Glutamatergic neuron (in vitro differentiated cells): Measurements from ENCODE around the gene NCF2. TPM values are rescaled to one million over a fixed set of nuclear protein-coding genes. Genes with fewer than 3 reads are reported as not detected.

Source experiments
- DNase-seq: peaks from one replicate; pipeline ENCODE4 v3.0.0; 2022
- H3K27ac Mint-ChIP-seq: one replicate; pipeline ENCODE4 v1.8.0; 2020; ENCODE audit warnings: mild to moderate bottlenecking, mixed read lengths, inconsistent platforms; ENCODE audit not compliant: unreplicated experiment
- H3K27me3 Mint-ChIP-seq: one replicate; pipeline ENCODE4 v1.8.0; 2020; ENCODE audit warnings: mild to moderate bottlenecking, moderate library complexity, mixed read lengths, inconsistent platforms; ENCODE audit not compliant: unreplicated experiment
- H3K36me3 Mint-ChIP-seq: one replicate; pipeline ENCODE4 v1.8.0; 2020; ENCODE audit warnings: mild to moderate bottlenecking, mixed read lengths, inconsistent platforms; ENCODE audit not compliant: unreplicated experiment
- H3K4me1 Mint-ChIP-seq: one replicate; pipeline ENCODE4 v1.8.0; 2020; ENCODE audit warnings: mild to moderate bottlenecking, low read depth, mixed read lengths, inconsistent platforms; ENCODE audit not compliant: unreplicated experiment
- H3K4me3 Mint-ChIP-seq: one replicate; pipeline ENCODE4 v1.8.0; 2020; ENCODE audit warnings: mild to moderate bottlenecking, mixed read lengths, inconsistent platforms; ENCODE audit not compliant: unreplicated experiment
- H3K9me3 Mint-ChIP-seq: one replicate; pipeline ENCODE4 v1.8.0; 2020; ENCODE audit warnings: mild to moderate bottlenecking, moderate library complexity, mixed read lengths, inconsistent platforms; ENCODE audit not compliant: unreplicated experiment
- long read RNA-seq: library from polyadenylated mRNA; unstranded; transcript quantifications from one replicate; pipeline ENCODE4 v2.0.0, GENCODE V29; 2020; ENCODE audit not compliant: unreplicated experiment
- total RNA-seq: library from RNA; stranded (reverse); fragmentation: NEBNext Ultra II Directional; extraction: Animal tissue kit (Norgen Biotek cat#: 25700); gene quantifications from one replicate; pipeline ENCODE4 v1.2.1, GENCODE V29; 2021; ENCODE audit not compliant: unreplicated experiment
- TF ChIP-seq, protein P1 (sequence below): fragments of 200-600 bp; sonication (generic); IDR thresholded peaks from one replicate; pipeline ENCODE4 v1.5.0; 2021; ENCODE audit not compliant: partially characterized antibody, unreplicated experiment

Gene NCF2
- not detected for total RNA-seq
- long read RNA-seq: 0 reads

GRCh38 chr1:183590244-183591191 is at the start of gene NCF2:
TSS of gene NCF2 (minus strand) at chr1:183590459. CDS start at chr1:183590329, 130 bp downstream.
- DNase-seq: no peak
- TF ChIP-seq, protein P1, sequence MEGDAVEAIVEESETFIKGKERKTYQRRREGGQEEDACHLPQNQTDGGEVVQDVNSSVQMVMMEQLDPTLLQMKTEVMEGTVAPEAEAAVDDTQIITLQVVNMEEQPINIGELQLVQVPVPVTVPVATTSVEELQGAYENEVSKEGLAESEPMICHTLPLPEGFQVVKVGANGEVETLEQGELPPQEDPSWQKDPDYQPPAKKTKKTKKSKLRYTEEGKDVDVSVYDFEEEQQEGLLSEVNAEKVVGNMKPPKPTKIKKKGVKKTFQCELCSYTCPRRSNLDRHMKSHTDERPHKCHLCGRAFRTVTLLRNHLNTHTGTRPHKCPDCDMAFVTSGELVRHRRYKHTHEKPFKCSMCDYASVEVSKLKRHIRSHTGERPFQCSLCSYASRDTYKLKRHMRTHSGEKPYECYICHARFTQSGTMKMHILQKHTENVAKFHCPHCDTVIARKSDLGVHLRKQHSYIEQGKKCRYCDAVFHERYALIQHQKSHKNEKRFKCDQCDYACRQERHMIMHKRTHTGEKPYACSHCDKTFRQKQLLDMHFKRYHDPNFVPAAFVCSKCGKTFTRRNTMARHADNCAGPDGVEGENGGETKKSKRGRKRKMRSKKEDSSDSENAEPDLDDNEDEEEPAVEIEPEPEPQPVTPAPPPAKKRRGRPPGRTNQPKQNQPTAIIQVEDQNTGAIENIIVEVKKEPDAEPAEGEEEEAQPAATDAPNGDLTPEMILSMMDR: no peak
- Mint-ChIP-seq H3K9me3 (no peaks in the 10 kb centered on the region), H3K27ac (no peak within 1 kb of the TSS), H3K36me3 (no peaks in the 10 kb centered on the region), H3K27me3 (peaks cover 2% of the 10 kb centered on the region), H3K4me1 (peaks cover 11% of the 10 kb centered on the region), H3K4me3 (no peak within 1 kb of the TSS)

- Mint-ChIP-seq H3K4me3 (no peak overlapping the region), H3K27ac (no peak overlapping the region), H3K4me1 (peaks cover 8% of the 10 kb centered on the region), H3K9me3 (peaks cover 6% of the 10 kb centered on the region), H3K27me3 (peaks cover 2% of the 10 kb centered on the region), H3K36me3 (no peaks in the 10 kb centered on the region)
- TF ChIP-seq, protein P1: no peak
- no peak for DNase-seq
These were observed 48.6 kb upstream of the NCF2 start for GRCh38 chr1:183638649-183639387.

GRCh38 chr1:183636783-183637182 is 46.5 kb upstream of the NCF2 start:
- peak overlapping the region; percentile 100 for H3K4me3 Mint-ChIP-seq
- H3K4me1 Mint-ChIP-seq: peaks cover 20% of the 10 kb centered on the region
- H3K27me3 Mint-ChIP-seq: peaks cover 2% of the 10 kb centered on the region
- H3K36me3 Mint-ChIP-seq: no peaks in the 10 kb centered on the region
- peaks cover 6% of the 10 kb centered on the region for H3K9me3 Mint-ChIP-seq
- no peak overlapping the region for H3K27ac Mint-ChIP-seq
- TF ChIP-seq, protein P1: no peak
- DNase-seq: no peak

- Mint-ChIP-seq H3K36me3 (no peaks in the 10 kb centered on the region), H3K9me3 (peaks cover 6% of the 10 kb centered on the region), H3K27ac (peak overlapping the region; percentile 97), H3K27me3 (peaks cover 2% of the 10 kb centered on the region), H3K4me1 (peaks cover 20% of the 10 kb centered on the region), H3K4me3 (peak overlapping the region; percentile 100)
- DNase-seq: no peak
- TF ChIP-seq, protein P1: no peak
These were observed 46.0 kb upstream of the NCF2 start for GRCh38 chr1:183636334-183636682.
